HepG2 (cell line): Measurements from ENCODE around the gene B3GALNT2. TPM values are rescaled to one million over a fixed set of nuclear protein-coding genes. Genes with fewer than 3 reads are reported as not detected.
A peak's percentile ranks its signal among the peaks of the same experiment; 100 is the strongest.

Source experiments
- ATAC-seq: fragments of 200-7000 bp; cut with Tn5 transposase; 3 replicates; pipeline ENCODE4 v1.9.1; 2020; ENCODE audit warnings: mild to moderate bottlenecking, moderate library complexity
- BruUV-seq: library from RNA; stranded (reverse); fragments of 400-500 nt; replicated peaks from 2 replicates; lab custom pipeline; 2021; lab: Mats Ljungman, UMichigan
- CTCF ChIA-PET: fragments of 300-600 bp; formaldehyde crosslinking; extraction: SDS; loops from one replicate; lab custom pipeline; 2021; ENCODE audit warnings: low total read pairs, inconsistent platforms, low intra/inter-chr PET ratio; lab: Yijun Ruan, JAX
- POLR2A ChIA-PET: fragments of 350-600 bp; sonication (Branson Sonifier 250); formaldehyde crosslinking; loops from one replicate; lab custom pipeline; 2020; ENCODE audit warnings: antibody characterized with exemption, inconsistent platforms; lab: Yijun Ruan, JAX
- DNase-seq: peaks from one replicate; pipeline ENCODE4 v3.0.0-alpha.2; 2015; ENCODE audit warnings: low spot score
- FAIRE-seq: peaks from 3 replicates; lab custom pipeline; 2011; peaks lifted over from hg19 to GRCh38; lab: Jason Lieb, UNC
- H2AFZ ChIP-seq: one replicate; pipeline ENCODE4 v1.6.1; 2011; ENCODE audit warnings: low read length, inconsistent platforms
- H3K27ac ChIP-seq: fragments of 300-600 bp; 3 replicates; pipeline ENCODE4 v1.8.0; 2011; ENCODE audit warnings: mixed run types, mild to moderate bottlenecking, mixed read lengths, low read length, inconsistent platforms; ENCODE audit not compliant: insufficient read depth; ENCODE audit errors: extremely low read length
- H3K27me3 ChIP-seq, 2 experiments: fragments of 200-600 bp in 1 of 2; 2 replicates in 1 of 2; 3 replicates in 1 of 2; pipeline versions ENCODE4 v1.6.0 to v1.8.0; 2011; ENCODE audit warnings: low read length in 2 of 2, mild to moderate bottlenecking in 2 of 2, moderate library complexity in 2 of 2, inconsistent platforms in 1 of 2; ENCODE audit not compliant: insufficient read depth in 2 of 2, control insufficient read depth in 1 of 2
- H3K36me3 ChIP-seq, 2 experiments: fragments of 200-600 bp in 1 of 2; replicated peaks in 1 of 2; 2 replicates in 1 of 2; 3 replicates in 1 of 2; pipeline versions ENCODE4 v1.5.1 to v1.8.0; 2011; ENCODE audit warnings: low read length in 2 of 2, inconsistent platforms in 1 of 2; ENCODE audit not compliant: insufficient read depth in 2 of 2, control insufficient read depth in 1 of 2
- H3K4me1 ChIP-seq: 2 replicates; pipeline ENCODE4 v1.5.1; 2012; ENCODE audit warnings: low read length, inconsistent platforms; ENCODE audit not compliant: insufficient read depth
- H3K4me2 ChIP-seq: 2 replicates; pipeline ENCODE4 v1.6.0; 2011; ENCODE audit warnings: low read depth, low read length, inconsistent platforms
- H3K4me3 ChIP-seq, 3 experiments: fragments of 200-600 bp in 1 of 3; sonication (generic), shearing (Covaris generic) in 1 of 3; replicated peaks in 1 of 3; 2 replicates each; pipeline ENCODE4 v1.5.1; 2011 to 2016; ENCODE audit warnings: low read length in 3 of 3, inconsistent platforms in 2 of 3, low read depth in 2 of 3, mild to moderate bottlenecking in 2 of 3, control low read depth in 1 of 3, mixed read lengths in 1 of 3; ENCODE audit not compliant: insufficient read depth in 1 of 3
- H3K79me2 ChIP-seq: one replicate; pipeline ENCODE4 v1.6.1; 2011; ENCODE audit warnings: low read length, inconsistent platforms; ENCODE audit not compliant: insufficient read depth
- H3K9ac ChIP-seq: 2 replicates; pipeline ENCODE4 v1.6.0; 2011; ENCODE audit warnings: mild to moderate bottlenecking, low read depth, low read length, inconsistent platforms; ENCODE audit not compliant: insufficient read depth
- H3K9me3 ChIP-seq: 2 replicates; pipeline ENCODE4 v1.5.1; 2012; ENCODE audit warnings: mild to moderate bottlenecking, low read length
- H4K20me1 ChIP-seq: 2 replicates; pipeline ENCODE4 v1.6.0; 2011; ENCODE audit warnings: inconsistent platforms, mild to moderate bottlenecking, low read length, moderate library complexity; ENCODE audit not compliant: insufficient read depth
- CREM ChIP-seq, 2 experiments: sonication (generic) in 1 of 2; formaldehyde crosslinking in 1 of 2; IDR thresholded peaks; 2 replicates each; pipeline versions ENCODE4 v1.4.0 to v1.6.1; 2016 to 2020; ENCODE audit warnings: antibody characterized with exemption in 1 of 2, mild to moderate bottlenecking in 1 of 2, missing genetic modification reagents in 1 of 2
- ETV5 ChIP-seq: IDR thresholded peaks from 2 replicates; pipeline ENCODE4 v1.6.1; 2018; ENCODE audit warnings: missing biosample characterization, missing genetic modification reagents, inconsistent platforms, borderline replicate concordance
- FOXA3 ChIP-seq: IDR thresholded peaks from 2 replicates; pipeline ENCODE4 v1.6.1; 2016; ENCODE audit warnings: missing genetic modification reagents, missing compliant biosample characterization
- JUNB ChIP-seq: sonication (generic); formaldehyde crosslinking; IDR thresholded peaks from 2 replicates; pipeline ENCODE4 v1.8.0; 2022; ENCODE audit warnings: missing genetic modification reagents, mild to moderate bottlenecking, borderline replicate concordance
- PCBP2 ChIP-seq: fragments of 200-400 bp; formaldehyde crosslinking; optimal IDR thresholded peaks from 2 replicates; pipeline ENCODE3; 2018; ENCODE audit warnings: low read length, low read depth; ENCODE audit not compliant: poor library complexity, severe bottlenecking
- TAF1 ChIP-seq: sonication (generic); formaldehyde crosslinking; IDR thresholded peaks from 2 replicates; pipeline ENCODE4 v1.4.0; 2020; ENCODE audit warnings: missing genetic modification reagents
- TCF7L2 ChIP-seq: IDR thresholded peaks from 2 replicates; pipeline ENCODE4 v1.6.1; 2011; ENCODE audit warnings: mild to moderate bottlenecking, low read depth, low read length, moderate library complexity
- ZFP36L1 ChIP-seq: sonication (generic); formaldehyde crosslinking; IDR thresholded peaks from 2 replicates; pipeline ENCODE4 v1.8.0; 2022; ENCODE audit warnings: mild to moderate bottlenecking, missing genetic modification reagents, moderate library complexity
- ZFP90 ChIP-seq: sonication (generic); formaldehyde crosslinking; IDR thresholded peaks from 2 replicates; pipeline ENCODE4 v1.8.0; 2022; ENCODE audit warnings: missing genetic modification reagents, mild to moderate bottlenecking, inconsistent platforms, borderline replicate concordance
- ZNF333 ChIP-seq: sonication (generic); formaldehyde crosslinking; IDR thresholded peaks from 2 replicates; pipeline ENCODE4 v1.4.0; 2020; ENCODE audit warnings: mild to moderate bottlenecking, missing genetic modification reagents, borderline replicate concordance
- ZNF367 ChIP-seq: sonication (generic); formaldehyde crosslinking; IDR thresholded peaks from 2 replicates; pipeline ENCODE4 v1.4.0; 2020; ENCODE audit warnings: missing genetic modification reagents, borderline replicate concordance
- ZNF543 ChIP-seq: sonication (generic); formaldehyde crosslinking; IDR thresholded peaks from 2 replicates; pipeline ENCODE4 v1.4.0; 2020; ENCODE audit warnings: mild to moderate bottlenecking, missing genetic modification reagents
- ZNF772 ChIP-seq: sonication (generic); formaldehyde crosslinking; IDR thresholded peaks from 2 replicates; pipeline ENCODE4 v1.5.0; 2020; ENCODE audit warnings: mild to moderate bottlenecking, missing genetic modification reagents
- ZSCAN31 ChIP-seq: sonication (generic); formaldehyde crosslinking; IDR thresholded peaks from 2 replicates; pipeline ENCODE4 v1.5.0; 2020; ENCODE audit warnings: low read depth, mild to moderate bottlenecking, missing genetic modification reagents
- WGBS: methylation state at CpG from one replicate; pipeline ENCODE4 v1.1.6; 2017; ENCODE audit warnings: low lambda C conversion rate; 5-methylcytosine and 5-hydroxymethylcytosine counted together
- in situ Hi-C: cut with HindIII; loops from 2 replicates; pipeline ENCODE4 v1.10.0; 2017; ENCODE audit warnings: low pct_unique_long_range_greater_than_20kb; ENCODE audit not compliant: extremely low pct_ligation_motif_present
- intact Hi-C: fragments of 100-400 bp; cut with micrococcal nuclease; formaldehyde crosslinking; loops from one replicate; pipeline ENCODE4 v1.10.0; 2022; ENCODE audit not compliant: unreplicated experiment
- polyA plus RNA-seq, 8 experiments: library from polyadenylated mRNA; depleted of rRNA in 3 of 8; stranded (reverse) in 7 of 8; unstranded in 1 of 8; fragments of >200 nt; fragmentation: Illumina TruSeq in 4 of 8; extraction: Trizol in 4 of 8; gene quantifications; 2 replicates each; pipeline versions ENCODE4 v1.2.1 to v1.2.3, GENCODE V29; 2011 to 2016; ENCODE audit warnings: low read depth in 4 of 8, missing spikeins in 1 of 8, mixed read lengths in 1 of 8; ENCODE audit not compliant: insufficient read depth in 1 of 8
- total RNA-seq, 5 experiments: library from RNA; depleted of rRNA; stranded (reverse); fragments of >200 nt; fragmentation: Illumina TruSeq; extraction: Trizol; gene quantifications; 2 replicates each; pipeline ENCODE4 v1.2.3, GENCODE V29; 2016; ENCODE audit warnings: low read depth in 1 of 5
- TF ChIP-seq, protein P1 (sequence below): sonication (generic); formaldehyde crosslinking; conservative IDR thresholded peaks from 2 replicates; pipeline ENCODE4 v1.4.0; 2020; ENCODE audit warnings: mild to moderate bottlenecking, missing genetic modification reagents, moderate library complexity
- TF ChIP-seq, protein P2 (sequence below): sonication (generic); formaldehyde crosslinking; IDR thresholded peaks from 2 replicates; pipeline ENCODE4 v1.5.1; 2020; ENCODE audit warnings: mild to moderate bottlenecking, missing genetic modification reagents, moderate library complexity
- TF ChIP-seq, protein P3 (sequence below): IDR thresholded peaks from 2 replicates; pipeline ENCODE4 v1.6.1; 2016

Gene B3GALNT2
- total and polyA plus RNA-seq, 2 of the 13 experiments (the other 11 are each of a cell fraction or from before 2014, with no cell fraction given), result 16.5 to 28.9 TPM

DNA sequence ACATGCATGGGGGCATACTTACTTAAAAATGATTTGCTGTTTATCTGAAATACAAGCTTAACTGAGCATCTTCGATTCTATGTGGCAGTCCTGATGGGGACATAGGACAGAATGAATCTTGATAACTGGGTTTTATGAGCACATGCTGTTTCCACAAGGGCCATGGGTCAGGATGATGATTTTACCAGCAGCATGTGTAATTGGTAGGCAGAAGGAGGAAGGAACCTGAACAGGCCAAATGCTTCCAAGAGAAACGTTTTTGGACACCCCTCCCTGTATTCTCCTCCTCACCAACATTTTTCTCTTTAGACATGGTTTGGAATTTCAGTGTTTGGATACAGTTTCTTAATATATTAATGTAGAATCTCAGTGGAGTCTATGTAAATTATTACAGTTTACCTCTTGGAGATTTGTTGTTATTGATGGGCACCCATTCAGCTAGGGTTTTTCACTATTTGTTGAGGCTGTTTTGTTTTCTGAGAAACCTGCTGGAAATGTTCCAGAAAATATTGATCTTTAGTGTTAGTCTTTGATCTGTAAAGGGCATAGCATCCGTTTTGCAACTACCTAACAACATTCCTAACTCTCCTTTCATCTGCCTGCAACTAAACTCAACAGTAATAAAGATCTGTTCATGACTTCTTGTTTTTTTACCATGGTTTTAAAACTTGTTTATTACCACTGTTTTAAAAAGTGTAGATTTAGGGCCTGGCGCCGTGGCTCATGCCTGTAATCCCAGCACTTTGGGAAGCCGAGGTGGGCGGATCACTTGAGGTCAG is 95.0 kb downstream of the B3GALNT2 start:
- in situ Hi-C loops, result no loop called here
- DNase-seq (peak; percentile 93), ATAC-seq (peak; percentile 73), FAIRE-seq (no peak)
- no peaks in the 10 kb centered on the region for H3K36me3 ChIP-seq
- H3K4me3 ChIP-seq, result peak overlapping the region; percentile 13 to 38 (median 29); a peak in 2 of 6 replicates
- ChIA-PET POLR2A (interaction anchor here (1.0 to 2.4 kb wide), 8 partner anchors 17 to 303 kb away, joined by 3 to 12 read pairs (median 4); partner anchors contain the start of genes ARID4B, GGPS1, RBM34 and TBCE), CTCF (no interaction called here)
- peaks cover 70% of the 10 kb centered on the region for H3K4me1 ChIP-seq
- no peaks in the 10 kb centered on the region for H4K20me1 ChIP-seq
- peak overlapping the region; percentile 77 for H3K4me2 ChIP-seq
- H3K27ac ChIP-seq, result peak overlapping the region; percentile 99
- WGBS, result 0% methylated on average over 7 of the region's 7 CpGs
- H3K9ac ChIP-seq, result peak overlapping the region; percentile 79
- H3K79me2 ChIP-seq, result peaks cover 10% of the 10 kb centered on the region
- H3K9me3 ChIP-seq, result no peaks in the 10 kb centered on the region
- BruUV-seq, result TSS peak; percentile 42
- no peak overlapping the region for H2AFZ ChIP-seq
- no peaks in the 10 kb centered on the region for H3K27me3 ChIP-seq
- intact Hi-C loops, result no loop called here
- TF ChIP-seq ZNF543 (no peak; the same call in 1 of the 2 replicates), ZSCAN31 (CRISPR knock-in tag) (peak; percentile 12; the same call in 1 of the 2 replicates), ZFP36L1 (peak; percentile 55; the same call in 1 of the 2 replicates), FOXA3 (CRISPR knock-in tag) (peak; percentile 90), ZNF367 (CRISPR knock-in tag) (no peak), PCBP2 (no peak), JUNB (CRISPR knock-in tag) (no peak), ZNF333 (CRISPR knock-in tag) (no peak), ETV5 (CRISPR knock-in tag) (peak; percentile 70), ZFP90 (CRISPR knock-in tag) (no peak), ZNF772 (no peak), CREM (IDR thresholded peaks at IDR 0.05) (peak; percentile 88), CREM (CRISPR knock-in tag; IDR thresholded peaks at IDR 0.05) (no peak), TCF7L2 (peak; percentile 71), TAF1 (CRISPR knock-in tag) (no peak)
- TF ChIP-seq, protein P1, sequence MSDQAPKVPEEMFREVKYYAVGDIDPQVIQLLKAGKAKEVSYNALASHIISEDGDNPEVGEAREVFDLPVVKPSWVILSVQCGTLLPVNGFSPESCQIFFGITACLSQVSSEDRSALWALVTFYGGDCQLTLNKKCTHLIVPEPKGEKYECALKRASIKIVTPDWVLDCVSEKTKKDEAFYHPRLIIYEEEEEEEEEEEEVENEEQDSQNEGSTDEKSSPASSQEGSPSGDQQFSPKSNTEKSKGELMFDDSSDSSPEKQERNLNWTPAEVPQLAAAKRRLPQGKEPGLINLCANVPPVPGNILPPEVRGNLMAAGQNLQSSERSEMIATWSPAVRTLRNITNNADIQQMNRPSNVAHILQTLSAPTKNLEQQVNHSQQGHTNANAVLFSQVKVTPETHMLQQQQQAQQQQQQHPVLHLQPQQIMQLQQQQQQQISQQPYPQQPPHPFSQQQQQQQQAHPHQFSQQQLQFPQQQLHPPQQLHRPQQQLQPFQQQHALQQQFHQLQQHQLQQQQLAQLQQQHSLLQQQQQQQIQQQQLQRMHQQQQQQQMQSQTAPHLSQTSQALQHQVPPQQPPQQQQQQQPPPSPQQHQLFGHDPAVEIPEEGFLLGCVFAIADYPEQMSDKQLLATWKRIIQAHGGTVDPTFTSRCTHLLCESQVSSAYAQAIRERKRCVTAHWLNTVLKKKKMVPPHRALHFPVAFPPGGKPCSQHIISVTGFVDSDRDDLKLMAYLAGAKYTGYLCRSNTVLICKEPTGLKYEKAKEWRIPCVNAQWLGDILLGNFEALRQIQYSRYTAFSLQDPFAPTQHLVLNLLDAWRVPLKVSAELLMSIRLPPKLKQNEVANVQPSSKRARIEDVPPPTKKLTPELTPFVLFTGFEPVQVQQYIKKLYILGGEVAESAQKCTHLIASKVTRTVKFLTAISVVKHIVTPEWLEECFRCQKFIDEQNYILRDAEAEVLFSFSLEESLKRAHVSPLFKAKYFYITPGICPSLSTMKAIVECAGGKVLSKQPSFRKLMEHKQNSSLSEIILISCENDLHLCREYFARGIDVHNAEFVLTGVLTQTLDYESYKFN (CRISPR knock-in tag), result peak; percentile 96
- TF ChIP-seq, protein P2, sequence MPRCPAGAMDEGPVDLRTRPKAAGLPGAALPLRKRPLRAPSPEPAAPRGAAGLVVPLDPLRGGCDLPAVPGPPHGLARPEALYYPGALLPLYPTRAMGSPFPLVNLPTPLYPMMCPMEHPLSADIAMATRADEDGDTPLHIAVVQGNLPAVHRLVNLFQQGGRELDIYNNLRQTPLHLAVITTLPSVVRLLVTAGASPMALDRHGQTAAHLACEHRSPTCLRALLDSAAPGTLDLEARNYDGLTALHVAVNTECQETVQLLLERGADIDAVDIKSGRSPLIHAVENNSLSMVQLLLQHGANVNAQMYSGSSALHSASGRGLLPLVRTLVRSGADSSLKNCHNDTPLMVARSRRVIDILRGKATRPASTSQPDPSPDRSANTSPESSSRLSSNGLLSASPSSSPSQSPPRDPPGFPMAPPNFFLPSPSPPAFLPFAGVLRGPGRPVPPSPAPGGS (CRISPR knock-in tag), result no peak
- TF ChIP-seq, protein P3, sequence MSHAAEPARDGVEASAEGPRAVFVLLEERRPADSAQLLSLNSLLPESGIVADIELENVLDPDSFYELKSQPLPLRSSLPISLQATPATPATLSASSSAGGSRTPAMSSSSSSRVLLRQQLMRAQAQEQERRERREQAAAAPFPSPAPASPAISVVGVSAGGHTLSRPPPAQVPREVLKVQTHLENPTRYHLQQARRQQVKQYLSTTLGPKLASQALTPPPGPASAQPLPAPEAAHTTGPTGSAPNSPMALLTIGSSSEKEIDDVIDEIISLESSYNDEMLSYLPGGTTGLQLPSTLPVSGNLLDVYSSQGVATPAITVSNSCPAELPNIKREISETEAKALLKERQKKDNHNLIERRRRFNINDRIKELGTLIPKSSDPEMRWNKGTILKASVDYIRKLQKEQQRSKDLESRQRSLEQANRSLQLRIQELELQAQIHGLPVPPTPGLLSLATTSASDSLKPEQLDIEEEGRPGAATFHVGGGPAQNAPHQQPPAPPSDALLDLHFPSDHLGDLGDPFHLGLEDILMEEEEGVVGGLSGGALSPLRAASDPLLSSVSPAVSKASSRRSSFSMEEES (CRISPR knock-in tag), result peak; percentile 20; the same call in 1 of the 2 replicates
